Measurements from ENCODE around the gene DENND4B. TPM values are rescaled to one million over a fixed set of nuclear protein-coding genes. Genes with fewer than 3 reads are reported as not detected.
A peak's percentile ranks its signal among the peaks of the same experiment; 100 is the strongest.
"Not testable (repeated sequence)": the region's sequence is repeated elsewhere in the genome, so short reads cannot be mapped to it uniquely, and the experiment has no call there.

Gene DENND4B
- total and polyA plus RNA-seq, 4 donors = 18.9 to 74.4 (median 39.1) TPM

GRCh38 chr1:153985341-153985912, 38.9 kb upstream of the DENND4B start:
- DNase-seq (ENCODE audit: low read depth in 4 of 6, low spot score in 6 of 6) = peak in 1 of 6 donors; percentile 23

GRCh38 chr1:153984123-153984894, 37.8 kb upstream of the DENND4B start:
- H3K27ac ChIP-seq (ENCODE audit: low read depth, low read length) = no peak overlapping the region

More at GRCh38 chr1:153985341-153985912, 38.9 kb upstream of the DENND4B start:
- no peaks in the 10 kb centered on the region for H3K27me3 ChIP-seq (ENCODE audit: control insufficient read depth, insufficient read depth, low read length)
- H3K36me3 ChIP-seq (ENCODE audit: control insufficient read depth, insufficient read depth, low read length) = peaks cover 8% of the 10 kb centered on the region
- no peaks in the 10 kb centered on the region for H3K9me3 ChIP-seq (ENCODE audit: control insufficient read depth, insufficient read depth, low read length)
- WGBS (ENCODE audit: insufficient coverage) = 26% methylated on average over 5 of the region's 7 CpGs
- peaks cover 18% of the 10 kb centered on the region for H3K4me1 ChIP-seq (ENCODE audit: control insufficient read depth, insufficient read depth, low read length)
- peak overlapping the region; percentile 67 for H3K4me3 ChIP-seq (ENCODE audit: low read depth, low read length)
- H3K27ac ChIP-seq (ENCODE audit: low read depth, low read length) = peak overlapping the region; percentile 80

GRCh38 chr1:153981735-153982134, 35.2 kb upstream of the DENND4B start:
- not testable (repeated sequence) for H3K27me3 ChIP-seq (ENCODE audit: control insufficient read depth, insufficient read depth, low read length); H3K36me3 ChIP-seq (ENCODE audit: control insufficient read depth, insufficient read depth, low read length); H3K4me3 ChIP-seq (ENCODE audit: low read depth, low read length); DNase-seq (ENCODE audit: low read depth in 4 of 6, low spot score in 6 of 6); H3K9me3 ChIP-seq (ENCODE audit: control insufficient read depth, insufficient read depth, low read length); H3K27ac ChIP-seq (ENCODE audit: low read depth, low read length)
- H3K4me1 ChIP-seq (ENCODE audit: control insufficient read depth, insufficient read depth, low read length) = peaks cover 14% of the 10 kb centered on the region
- 100% methylated on average over 2 of the region's 2 CpGs for WGBS (ENCODE audit: insufficient coverage)

More at GRCh38 chr1:153984123-153984894, 37.8 kb upstream of the DENND4B start:
- no peaks in the 10 kb centered on the region for H3K27me3 ChIP-seq (ENCODE audit: control insufficient read depth, insufficient read depth, low read length)
- no peak for DNase-seq (ENCODE audit: low read depth in 4 of 6, low spot score in 6 of 6)
- H3K4me3 ChIP-seq (ENCODE audit: low read depth, low read length) = peak overlapping the region; percentile 67
- WGBS (ENCODE audit: insufficient coverage) = 90% methylated on average over 2 of the region's 6 CpGs
- no peaks in the 10 kb centered on the region for H3K9me3 ChIP-seq (ENCODE audit: control insufficient read depth, insufficient read depth, low read length)
- H3K36me3 ChIP-seq (ENCODE audit: control insufficient read depth, insufficient read depth, low read length) = peaks cover 8% of the 10 kb centered on the region
- H3K4me1 ChIP-seq (ENCODE audit: control insufficient read depth, insufficient read depth, low read length) = peaks cover 13% of the 10 kb centered on the region

- H3K9me3 ChIP-seq (ENCODE audit: control insufficient read depth, insufficient read depth, low read length); DNase-seq (ENCODE audit: low read depth in 4 of 6, low spot score in 6 of 6); H3K27me3 ChIP-seq (ENCODE audit: control insufficient read depth, insufficient read depth, low read length); H3K27ac ChIP-seq (ENCODE audit: low read depth, low read length); H3K4me3 ChIP-seq (ENCODE audit: low read depth, low read length): not testable (repeated sequence)
- 94% methylated on average over 7 of the region's 12 CpGs for WGBS (ENCODE audit: insufficient coverage)
- peaks cover 20% of the 10 kb centered on the region for H3K36me3 ChIP-seq (ENCODE audit: control insufficient read depth, insufficient read depth, low read length)
- H3K4me1 ChIP-seq (ENCODE audit: control insufficient read depth, insufficient read depth, low read length) = peaks cover 13% of the 10 kb centered on the region
Observed at GRCh38 chr1:153979091-153979490, 32.6 kb upstream of the DENND4B start.

- H3K4me3 ChIP-seq (ENCODE audit: low read depth, low read length) = peak overlapping the region; percentile 87
- WGBS (ENCODE audit: insufficient coverage) = 73% methylated on average over 4 of the region's 9 CpGs
Observed at GRCh38 chr1:153978274-153978909, 31.9 kb upstream of the DENND4B start.

GRCh38 chr1:153977250-153978240, 31.0 kb upstream of the DENND4B start, which contains the start of gene JTB:
JTB (minus strand) TSS chr1:153977674; CDS start chr1:153977252, 422 bp downstream.
- WGBS (ENCODE audit: insufficient coverage) = under 1% methylated on average over 68 of the region's 75 CpGs
- H3K9me3 ChIP-seq (ENCODE audit: control insufficient read depth, insufficient read depth, low read length) = no peaks in the 10 kb centered on the region
- H3K4me1 ChIP-seq (ENCODE audit: control insufficient read depth, insufficient read depth, low read length) = peaks cover 13% of the 10 kb centered on the region
- DNase-seq (ENCODE audit: low read depth in 4 of 6, low spot score in 6 of 6) = peak in 5 of 6 donors; percentile 77 to 96 (median 84)
- no peaks in the 10 kb centered on the region for H3K27me3 ChIP-seq (ENCODE audit: control insufficient read depth, insufficient read depth, low read length)
- peak within 1 kb of the TSS; percentile 89 for H3K27ac ChIP-seq (ENCODE audit: low read depth, low read length)
- H3K4me3 ChIP-seq (ENCODE audit: low read depth, low read length) = peak within 1 kb of the TSS; percentile 87
- peaks cover 30% of the 10 kb centered on the region for H3K36me3 ChIP-seq (ENCODE audit: control insufficient read depth, insufficient read depth, low read length)

More at GRCh38 chr1:153978274-153978909, 31.9 kb upstream of the DENND4B start:
- H3K27ac ChIP-seq (ENCODE audit: low read depth, low read length) = peak overlapping the region; percentile 89
- no peaks in the 10 kb centered on the region for H3K9me3 ChIP-seq (ENCODE audit: control insufficient read depth, insufficient read depth, low read length)
- H3K36me3 ChIP-seq (ENCODE audit: control insufficient read depth, insufficient read depth, low read length) = peaks cover 27% of the 10 kb centered on the region
- DNase-seq (ENCODE audit: low read depth in 4 of 6, low spot score in 6 of 6) = no peak
- no peaks in the 10 kb centered on the region for H3K27me3 ChIP-seq (ENCODE audit: control insufficient read depth, insufficient read depth, low read length)
- H3K4me1 ChIP-seq (ENCODE audit: control insufficient read depth, insufficient read depth, low read length) = peaks cover 13% of the 10 kb centered on the region

GRCh38 chr1:153976819-153977249, 30.3 kb upstream of the DENND4B start:
- peaks cover 30% of the 10 kb centered on the region for H3K36me3 ChIP-seq (ENCODE audit: control insufficient read depth, insufficient read depth, low read length)
- H3K9me3 ChIP-seq (ENCODE audit: control insufficient read depth, insufficient read depth, low read length) = no peaks in the 10 kb centered on the region
- WGBS (ENCODE audit: insufficient coverage) = 0% methylated on average over 7 of the region's 16 CpGs
- no peaks in the 10 kb centered on the region for H3K27me3 ChIP-seq (ENCODE audit: control insufficient read depth, insufficient read depth, low read length)
- H3K4me1 ChIP-seq (ENCODE audit: control insufficient read depth, insufficient read depth, low read length) = peaks cover 13% of the 10 kb centered on the region
- peak overlapping the region; percentile 25 for H3K27ac ChIP-seq (ENCODE audit: low read depth, low read length)
- H3K4me3 ChIP-seq (ENCODE audit: low read depth, low read length) = peak overlapping the region; percentile 87
- DNase-seq (ENCODE audit: low read depth in 4 of 6, low spot score in 6 of 6) = no peak

- H3K27ac ChIP-seq (ENCODE audit: low read depth, low read length) = no peak overlapping the region
- no peak for DNase-seq (ENCODE audit: low read depth in 4 of 6, low spot score in 6 of 6)
- 75% methylated on average over 7 of the region's 7 CpGs for WGBS (ENCODE audit: insufficient coverage)
Observed at GRCh38 chr1:153973525-153973924, 27.0 kb upstream of the DENND4B start.

GRCh38 chr1:153973071-153973470, 26.6 kb upstream of the DENND4B start:
- 87% methylated on average over 3 of the region's 3 CpGs for WGBS (ENCODE audit: insufficient coverage)
- no peak overlapping the region for H3K4me3 ChIP-seq (ENCODE audit: low read depth, low read length)
- H3K36me3 ChIP-seq (ENCODE audit: control insufficient read depth, insufficient read depth, low read length) = peaks cover 28% of the 10 kb centered on the region
- H3K27me3 ChIP-seq (ENCODE audit: control insufficient read depth, insufficient read depth, low read length) = no peaks in the 10 kb centered on the region
- H3K27ac ChIP-seq (ENCODE audit: low read depth, low read length) = no peak overlapping the region
- DNase-seq (ENCODE audit: low read depth in 4 of 6, low spot score in 6 of 6) = no peak
- H3K9me3 ChIP-seq (ENCODE audit: control insufficient read depth, insufficient read depth, low read length) = no peaks in the 10 kb centered on the region
- H3K4me1 ChIP-seq (ENCODE audit: control insufficient read depth, insufficient read depth, low read length) = peaks cover 25% of the 10 kb centered on the region

More at GRCh38 chr1:153973525-153973924, 27.0 kb upstream of the DENND4B start:
- no peak overlapping the region for H3K4me3 ChIP-seq (ENCODE audit: low read depth, low read length)
- peaks cover 20% of the 10 kb centered on the region for H3K4me1 ChIP-seq (ENCODE audit: control insufficient read depth, insufficient read depth, low read length)
- H3K36me3 ChIP-seq (ENCODE audit: control insufficient read depth, insufficient read depth, low read length) = peaks cover 28% of the 10 kb centered on the region
- H3K27me3 ChIP-seq (ENCODE audit: control insufficient read depth, insufficient read depth, low read length) = no peaks in the 10 kb centered on the region
- no peaks in the 10 kb centered on the region for H3K9me3 ChIP-seq (ENCODE audit: control insufficient read depth, insufficient read depth, low read length)
